Raji (cell line): Measurements from ENCODE around the gene MAN2C1.

Source experiments
- POLR2A ChIP-seq: IDR thresholded peaks from 2 replicates; pipeline ENCODE4 v1.6.1; 2011; ENCODE audit warnings: low read depth, low read length, control low read depth; ENCODE audit not compliant: insufficient read depth

Gene MAN2C1

DNA sequence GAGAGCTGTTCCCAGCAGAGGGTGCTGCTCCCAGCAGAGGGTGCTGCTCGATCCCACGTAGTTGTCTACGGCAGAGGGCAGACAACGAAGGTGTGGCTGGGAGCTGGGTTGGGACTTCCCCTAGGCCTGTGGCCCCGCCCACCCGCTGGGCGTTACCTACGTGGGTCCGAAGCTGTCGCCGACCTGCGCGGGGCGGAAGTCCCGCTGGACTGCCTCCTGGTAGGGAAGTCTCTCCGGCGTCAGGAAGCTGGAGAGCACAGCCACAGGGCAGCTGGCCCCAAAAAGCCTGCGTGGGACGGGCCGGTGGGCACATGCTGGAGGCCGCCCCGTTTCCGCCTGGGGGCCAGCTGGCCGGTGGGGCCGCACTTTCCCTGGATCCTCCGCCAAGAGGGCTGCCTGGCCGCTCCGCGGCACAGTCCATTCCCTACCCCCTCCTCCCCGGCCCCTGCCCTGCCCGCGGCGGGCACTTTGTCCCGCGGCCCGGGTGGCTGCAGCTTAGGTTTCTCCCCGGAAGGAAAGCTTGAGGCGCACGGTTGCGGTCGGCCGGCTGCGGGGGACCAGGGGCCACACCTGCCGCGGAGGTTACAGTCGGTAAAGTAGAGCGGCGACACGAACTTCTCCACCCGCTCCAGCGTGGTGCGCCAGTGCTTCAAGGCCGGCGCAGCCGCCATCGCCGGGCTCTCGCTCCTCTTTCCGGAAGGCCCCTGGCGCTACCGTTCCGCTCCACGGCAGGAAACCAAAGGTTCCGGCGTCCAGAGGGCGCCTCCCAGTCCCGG lies at the start of gene MAN2C1:
Gene MAN2C1, minus strand, starts transcription at position 695 of the 776 bp plus-strand sequence. Its CDS starts 24 bp downstream, at position 671.
- peak; percentile 97 for TF ChIP-seq POLR2A

- no peak for TF ChIP-seq POLR2A
These were observed 48.2 kb upstream of the MAN2C1 start for GRCh38 chr15:75416584-75416983.

DNA sequence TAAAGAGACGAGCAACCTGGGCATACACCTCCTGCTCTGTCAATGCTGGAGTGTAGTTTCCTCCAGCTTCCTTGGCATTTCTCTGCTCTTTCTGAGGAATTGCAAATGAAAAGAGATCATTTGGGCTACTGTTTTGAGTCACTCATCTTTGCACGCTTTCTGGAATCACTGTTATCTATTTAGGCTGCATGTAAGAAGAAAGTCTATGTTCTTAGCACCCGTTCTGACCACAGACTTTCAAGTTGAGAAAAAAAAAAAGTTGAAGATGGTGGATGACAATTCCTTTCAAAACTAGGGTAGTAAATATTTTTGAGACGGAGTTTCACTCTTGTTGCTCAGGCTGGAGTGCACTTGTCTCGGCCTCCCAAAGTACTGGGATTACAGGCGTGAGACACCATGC lies 41.8 kb upstream of the MAN2C1 start:
- no peak for TF ChIP-seq POLR2A

DNA sequence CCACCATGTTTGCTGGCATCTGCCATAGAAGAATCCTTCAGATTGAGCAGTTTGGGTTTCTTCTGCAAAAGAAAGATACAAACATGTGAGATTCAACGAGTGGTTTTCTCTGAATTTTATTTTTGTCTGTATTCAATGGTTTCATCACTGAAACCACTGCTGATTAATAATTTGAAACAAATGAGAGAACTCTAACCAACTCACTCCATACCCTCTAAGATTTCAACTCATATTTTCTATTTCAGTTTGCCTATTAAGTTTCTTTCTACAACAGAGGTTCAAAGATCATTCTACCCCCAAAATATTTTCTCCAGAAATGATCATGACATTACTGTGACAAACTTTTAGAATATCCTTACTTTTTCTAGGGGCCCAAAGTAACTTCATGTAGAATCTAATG lies 38.7 kb upstream of the MAN2C1 start:
- TF ChIP-seq POLR2A = no peak

DNA sequence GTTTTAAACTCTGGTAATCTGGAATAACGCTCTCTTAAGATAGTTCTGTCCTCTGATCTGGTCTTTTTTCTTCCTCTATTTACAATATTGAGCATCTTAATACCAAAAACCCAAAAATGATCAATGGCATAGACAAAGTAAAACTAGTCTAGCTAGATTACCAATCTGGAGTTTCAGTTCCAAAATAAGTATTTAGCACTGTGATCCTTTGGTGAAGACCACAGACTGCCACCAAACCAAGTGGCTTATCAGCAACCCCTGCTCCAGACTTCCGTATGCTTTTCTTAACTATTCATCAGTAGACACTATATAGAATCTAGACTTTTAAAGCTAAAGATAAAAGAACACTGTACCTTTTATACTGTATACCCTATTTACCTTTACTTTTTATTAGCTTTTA lies 35.5 kb upstream of the MAN2C1 start:
- no peak for TF ChIP-seq POLR2A

GRCh38 chr15:75397494-75397893 lies 29.1 kb upstream of the MAN2C1 start:
- TF ChIP-seq POLR2A = no peak

- no peak for TF ChIP-seq POLR2A
These were observed 21.5 kb upstream of the MAN2C1 start for GRCh38 chr15:75389791-75390382.

DNA sequence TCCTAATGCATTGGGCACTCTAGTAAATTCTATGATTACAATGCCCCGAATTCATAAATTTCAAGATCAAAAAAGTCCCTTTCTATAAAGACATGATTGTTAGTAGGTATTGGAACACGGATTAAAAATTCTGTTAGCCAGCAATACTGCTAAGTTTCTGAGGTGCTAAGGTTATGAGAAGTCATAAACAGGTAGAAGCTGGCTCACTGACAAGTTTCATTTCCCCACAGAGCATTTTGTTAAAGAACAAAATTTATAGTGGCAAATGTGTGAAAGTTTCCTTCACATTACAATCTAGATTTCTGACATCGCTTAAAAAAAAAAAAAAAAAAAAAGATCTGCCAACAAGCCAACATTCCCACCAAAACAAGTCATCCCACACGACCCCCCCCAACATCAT lies 12.4 kb upstream of the MAN2C1 start:
- no peak for TF ChIP-seq POLR2A

DNA sequence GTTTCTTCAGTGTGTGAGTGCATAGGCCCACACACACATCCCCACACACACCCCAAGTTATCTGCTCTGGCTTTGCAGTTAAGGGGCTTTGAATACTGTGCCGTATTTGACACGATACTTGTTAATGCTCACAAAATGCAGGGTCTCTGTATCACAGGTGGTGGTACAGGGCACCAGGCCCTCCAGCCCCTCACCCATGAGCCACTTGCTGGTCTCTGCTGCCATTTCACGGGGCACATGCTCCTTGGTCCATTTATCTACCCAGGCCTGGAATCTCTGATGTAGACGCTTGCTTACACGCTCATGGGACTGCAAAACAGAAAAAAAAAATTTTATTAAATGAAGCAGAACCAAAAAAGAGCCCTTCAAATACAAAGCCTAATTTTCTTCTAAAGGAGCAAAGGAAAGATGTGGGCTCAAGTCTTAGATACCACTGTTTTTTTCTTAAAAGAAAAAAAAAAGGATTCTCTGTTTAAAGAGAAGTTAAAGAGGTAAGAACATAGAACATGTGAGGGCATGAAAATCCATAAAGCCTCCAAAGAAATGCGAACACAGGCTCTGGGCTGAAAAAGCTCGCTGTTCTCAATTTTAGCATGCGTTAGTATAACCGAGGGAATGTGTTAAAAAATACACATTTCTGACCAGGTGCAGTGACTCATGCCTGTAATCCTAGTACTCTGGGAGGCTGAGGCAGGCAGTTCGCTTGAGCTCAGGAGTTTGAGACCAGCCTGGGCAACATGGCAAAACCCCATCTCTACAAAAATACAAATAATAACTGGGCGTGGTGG lies 3.7 kb upstream of the MAN2C1 start:
- TF ChIP-seq POLR2A = no peak

- no peak for TF ChIP-seq POLR2A
These were observed 3.1 kb upstream of the MAN2C1 start for GRCh38 chr15:75371486-75371885.

- no peak for TF ChIP-seq POLR2A
These were observed 1.6 kb upstream of the MAN2C1 start for GRCh38 chr15:75369897-75370581.

DNA sequence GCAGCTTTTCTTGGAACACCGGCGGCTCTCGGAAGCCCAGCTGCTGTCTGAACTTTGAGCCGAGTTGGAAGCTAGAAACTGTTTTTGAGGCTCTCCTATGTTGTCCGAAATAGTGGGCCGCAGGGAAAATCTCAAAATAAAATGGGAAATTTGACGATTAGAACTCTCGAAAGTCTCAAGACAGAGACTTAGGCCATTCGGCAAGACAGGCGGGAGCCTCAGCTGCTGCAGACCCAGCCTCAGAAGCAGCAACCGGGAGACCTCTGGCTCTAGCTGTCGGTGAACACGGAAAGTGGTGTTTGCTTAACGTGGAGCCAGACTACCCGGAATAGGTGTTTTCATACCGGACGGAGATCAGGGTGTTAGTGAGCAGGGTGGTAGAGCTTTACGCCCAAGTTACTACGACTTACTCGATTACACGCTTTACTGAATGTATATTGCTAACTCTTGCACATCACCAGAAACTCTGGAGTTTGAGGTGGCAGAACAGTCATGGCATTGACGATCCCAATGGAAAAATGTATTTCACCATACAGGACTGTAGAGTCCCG lies 357 bp upstream of the MAN2C1 start:
- no peak for TF ChIP-seq POLR2A

DNA sequence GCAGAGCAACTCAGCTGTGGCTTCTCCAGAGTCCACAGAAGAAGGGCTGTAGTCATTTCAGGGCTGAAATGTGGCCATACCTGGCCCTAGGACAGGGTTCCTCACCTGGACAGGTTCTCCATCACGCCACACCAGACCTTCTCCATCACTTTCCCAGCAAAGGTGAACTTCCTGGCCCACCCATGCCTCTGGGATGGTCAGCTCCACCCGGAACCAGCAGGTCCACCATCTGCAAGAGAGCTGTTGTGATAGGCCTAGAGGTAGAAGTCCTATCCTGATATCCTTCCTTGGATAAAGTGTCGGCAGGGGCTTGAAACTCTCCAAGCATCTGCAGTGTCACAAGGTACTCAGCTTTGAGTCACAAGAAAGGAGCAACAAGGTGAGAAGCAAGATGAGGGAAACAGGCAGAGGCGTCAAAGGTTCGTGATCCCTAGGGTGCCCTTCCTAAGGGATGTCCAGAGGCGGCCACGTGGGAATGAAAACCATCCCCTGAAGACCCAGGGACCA lies 948 bp downstream of the MAN2C1 start:
- TF ChIP-seq POLR2A = no peak

- no peak for TF ChIP-seq POLR2A
These were observed 1.4 kb downstream of the MAN2C1 start for GRCh38 chr15:75367006-75367405.

- TF ChIP-seq POLR2A = no peak
These were observed 2.2 kb downstream of the MAN2C1 start for GRCh38 chr15:75366163-75366562.
